K562 (cell line): ENCODE measurements around the gene CCDC71L. TPM values are rescaled to one million over a fixed set of nuclear protein-coding genes. Genes with fewer than 3 reads are reported as not detected.

Experiments used
- ATAC-seq: fragments of 200-7000 bp; cut with Tn5 transposase; 3 replicates; pipeline ENCODE4 v1.9.1; 2020; ENCODE audit warnings: moderate library complexity
- BruUV-seq: library from RNA; stranded (reverse); fragments of 400-500 nt; replicated peaks from 2 replicates; lab custom pipeline; 2021; lab: Mats Ljungman, UMichigan
- CTCF ChIA-PET: fragments of 300-600 bp; formaldehyde crosslinking; extraction: SDS; loops from one replicate; lab custom pipeline; 2021; ENCODE audit warnings: low intra/inter-chr PET ratio; lab: Yijun Ruan, JAX
- POLR2A ChIA-PET: fragments of 300-600, 350-650 bp; sonication (Branson Sonifier 250); formaldehyde crosslinking; extraction: SDS; loops from one replicate; lab custom pipeline; 2021; ENCODE audit warnings: antibody characterized with exemption, inconsistent platforms; lab: Yijun Ruan, JAX
- DNase-seq, 4 experiments: peaks; one replicate each; pipeline versions ENCODE4 v3.0.0 to v3.0.0-alpha.2; 2011 to 2018; ENCODE audit warnings: low spot score in 3 of 4, mixed read lengths in 3 of 4; ENCODE audit errors: extremely low read depth in 1 of 4
- FAIRE-seq: peaks from 2 replicates; lab custom pipeline; 2011; peaks lifted over from hg19 to GRCh38; lab: Jason Lieb, UNC
- H2AFZ ChIP-seq: 2 replicates; pipeline ENCODE4 v1.6.0; 2011; ENCODE audit warnings: low read depth, low read length, control low read depth, inconsistent platforms
- H3K27ac ChIP-seq: fragments of 200-600 bp; 3 replicates; pipeline ENCODE4 v1.8.0; 2011; ENCODE audit warnings: low read depth, mild to moderate bottlenecking, control low read depth, inconsistent platforms, low read length, moderate library complexity, mixed read lengths; ENCODE audit errors: extremely low read depth
- H3K27me3 ChIP-seq, 2 experiments: fragments of 300-600 bp in 1 of 2; 2 replicates in 1 of 2; 3 replicates in 1 of 2; pipeline versions ENCODE4 v1.6.0 to v1.8.0; 2011; ENCODE audit warnings: inconsistent platforms in 2 of 2, low read length in 2 of 2, mild to moderate bottlenecking in 1 of 2, mixed read lengths in 1 of 2, moderate library complexity in 1 of 2; ENCODE audit not compliant: control insufficient read depth in 2 of 2, insufficient read depth in 2 of 2
- H3K36me3 ChIP-seq: fragments of 300-600 bp; 3 replicates; pipeline ENCODE4 v1.8.0; 2011; ENCODE audit warnings: mild to moderate bottlenecking, low read length, inconsistent platforms; ENCODE audit not compliant: control insufficient read depth, insufficient read depth
- H3K4me1 ChIP-seq, 2 experiments: fragments of 200-600 bp in 1 of 2; replicated peaks in 1 of 2; 2 replicates in 1 of 2; 3 replicates in 1 of 2; pipeline versions ENCODE4 v1.5.1 to v1.8.0; 2011; ENCODE audit warnings: inconsistent platforms in 2 of 2, low read length in 2 of 2, mild to moderate bottlenecking in 1 of 2, mixed read lengths in 1 of 2, moderate library complexity in 1 of 2; ENCODE audit not compliant: control insufficient read depth in 2 of 2, insufficient read depth in 2 of 2
- H3K4me2 ChIP-seq: 2 replicates; pipeline ENCODE4 v1.6.1; 2011; ENCODE audit warnings: low read length, control low read depth, inconsistent platforms, mixed read lengths; ENCODE audit not compliant: insufficient read depth
- H3K4me3 ChIP-seq: fragments of 200-600 bp; sonication (generic), shearing (Covaris generic); 2 replicates; pipeline ENCODE4 v1.5.1; 2016; ENCODE audit warnings: control low read depth, inconsistent platforms
- H3K79me2 ChIP-seq: fragments of 200-600 bp; 3 replicates; pipeline ENCODE4 v1.8.0; 2011; ENCODE audit warnings: low read length, inconsistent platforms; ENCODE audit not compliant: control insufficient read depth, insufficient read depth
- H3K9ac ChIP-seq, 2 experiments: 2 replicates each; pipeline versions ENCODE4 v1.6.0 to v1.6.1; 2011; ENCODE audit warnings: low read depth in 2 of 2, low read length in 2 of 2, control low read depth in 1 of 2, inconsistent platforms in 1 of 2, mild to moderate bottlenecking in 1 of 2, mixed read lengths in 1 of 2; ENCODE audit not compliant: insufficient read depth in 1 of 2
- H3K9me1 ChIP-seq: one replicate; pipeline ENCODE4 v1.6.0; 2011; ENCODE audit warnings: inconsistent platforms, mild to moderate bottlenecking, low read length, moderate library complexity; ENCODE audit not compliant: control insufficient read depth, insufficient read depth
- H3K9me3 ChIP-seq: replicated peaks from 2 replicates; pipeline ENCODE4 v1.5.1; 2011; ENCODE audit warnings: low read depth, low read length, inconsistent platforms; ENCODE audit not compliant: control insufficient read depth, insufficient read depth
- H4K20me1 ChIP-seq: replicated peaks from 2 replicates; pipeline ENCODE4 v1.6.1; 2011; ENCODE audit warnings: low read length, inconsistent platforms, mixed read lengths; ENCODE audit not compliant: control insufficient read depth, insufficient read depth
- CCNT2 ChIP-seq: IDR thresholded peaks from 2 replicates; pipeline ENCODE4 v1.6.1; 2011; ENCODE audit warnings: borderline replicate concordance, low read depth, mild to moderate bottlenecking, moderate library complexity, mixed read lengths, low read length; ENCODE audit not compliant: insufficient read length; ENCODE audit errors: extremely low read depth
- CREB3L1 ChIP-seq: fragments of 450-650 bp; IDR thresholded peaks from 2 replicates; pipeline ENCODE4 v1.6.1; 2014; ENCODE audit warnings: low read depth, mild to moderate bottlenecking, moderate library complexity, borderline replicate concordance
- GABPB1 ChIP-seq: sonication (generic); formaldehyde crosslinking; IDR thresholded peaks from 2 replicates; pipeline ENCODE4 v1.8.0; 2022; ENCODE audit warnings: mild to moderate bottlenecking, missing genetic modification reagents
- NCOA1 ChIP-seq: fragments of 450-650 bp; IDR thresholded peaks from 2 replicates; pipeline ENCODE4 v1.6.1; 2016; ENCODE audit warnings: low read depth
- NFIC ChIP-seq: fragments of 450-650 bp; IDR thresholded peaks from 2 replicates; pipeline ENCODE4 v1.6.1; 2017; ENCODE audit warnings: mild to moderate bottlenecking, inconsistent platforms
- PCBP1 ChIP-seq: fragments of 200-400 bp; formaldehyde crosslinking; IDR thresholded peaks from 2 replicates; pipeline ENCODE4 v1.6.1; 2018; ENCODE audit warnings: mild to moderate bottlenecking, low read depth, low read length; ENCODE audit not compliant: poor library complexity, severe bottlenecking
- SLC30A9 ChIP-seq: fragments of 250-450 bp; sonication (Bioruptor Pico); IDR thresholded peaks from 2 replicates; pipeline ENCODE4 v1.8.0; 2022; ENCODE audit warnings: mild to moderate bottlenecking, moderate library complexity
- SP1 ChIP-seq: sonication (generic); formaldehyde crosslinking; IDR thresholded peaks from 2 replicates; pipeline ENCODE4 v1.8.1; 2022; ENCODE audit warnings: mild to moderate bottlenecking, missing genetic modification reagents
- SRSF1 ChIP-seq: fragments of 200-400 bp; formaldehyde crosslinking; IDR thresholded peaks from 2 replicates; pipeline ENCODE4 v1.6.1; 2017; ENCODE audit warnings: mild to moderate bottlenecking, low read depth, low read length, moderate library complexity
- ZNF707 ChIP-seq: fragments of 250-450 bp; sonication (Bioruptor Pico); conservative IDR thresholded peaks from 2 replicates; pipeline ENCODE4 v1.8.0; 2022; ENCODE audit warnings: inconsistent platforms, mild to moderate bottlenecking, moderate library complexity
- ZNF79 ChIP-seq: fragments of 250-450 bp; sonication (Bioruptor Pico); IDR thresholded peaks from 2 replicates; pipeline ENCODE4 v1.4.0; 2020; ENCODE audit warnings: low read depth, mild to moderate bottlenecking, moderate library complexity
- WGBS: fragments of 100-300 bp; shearing (Covaris generic); methylation state at CpG from one replicate; pipeline ENCODE4 v1.1.6; 2016; ENCODE audit warnings: low coverage, mixed read lengths; ENCODE audit not compliant: insufficient coverage; ENCODE audit errors: missing lambda C conversion rate; 5-methylcytosine and 5-hydroxymethylcytosine counted together
- in situ Hi-C: fragments of 300-500 bp; cut with MboI; formaldehyde crosslinking; loops from 4 replicates; pipeline ENCODE4 v1.15.0; 2018; ENCODE audit warnings: inconsistent platforms, mixed read lengths
- intact Hi-C: fragments of 100-400 bp; cut with micrococcal nuclease; formaldehyde crosslinking; loops from 2 replicates; pipeline ENCODE4 v1.14.2; 2022
- polyA plus RNA-seq, 8 experiments: library from polyadenylated mRNA; depleted of rRNA in 4 of 8; stranded (reverse) in 5 of 8; unstranded in 3 of 8; fragments of >200 nt; fragmentation: Nextera tagmentation in 2 of 8; fragmentation: Illumina TruSeq in 1 of 8; extraction: Ambion mirVana in 2 of 8; extraction: Trizol in 1 of 8; gene quantifications; 2 replicates each; pipeline versions ENCODE4 v1.2.1 to v1.2.3, GENCODE V29; 2011 to 2014; ENCODE audit warnings: inconsistent platforms in 1 of 8, missing spikeins in 1 of 8
- total RNA-seq, 7 experiments: library from RNA; depleted of rRNA in 6 of 7; stranded (reverse); fragments of >200 nt in 6 of 7; fragmentation: Illumina TruSeq in 2 of 7; extraction: Trizol in 2 of 7; gene quantifications; 2 replicates each; pipeline versions ENCODE4 v1.2.1 to v1.2.3, GENCODE V29; 2011 to 2021; ENCODE audit warnings: low replicate concordance in 1 of 7

Gene CCDC71L
- total and polyA plus RNA-seq, 9 of the 15 experiments (the other 6 are each of a cell fraction or from before 2014, with no cell fraction given), result 5.7 to 108 (median 25.4) TPM

GRCh38 chr7:106609416-106609815 lies 51.5 kb downstream of the CCDC71L start (continued):
- no peak for TF ChIP-seq ZNF79
- TF ChIP-seq, all 486 proteins: peak for 0

- 0 out of 2 replicates have a peak, but pooled peaks cover 3% of the 10 kb centered on the region for H3K9me3 ChIP-seq
- in situ Hi-C loops, result no loop called here
- TF ChIP-seq SP1 (CRISPR knock-in tag) (no peak), SRSF1 (no peak), NFIC (no peak), PCBP1 (no peak), CREB3L1 (no peak), ZNF707 (CRISPR knock-in tag) (no peak), SLC30A9 (CRISPR knock-in tag) (no peak), NCOA1 (no peak), CCNT2 (no peak), GABPB1 (CRISPR knock-in tag) (no peak)
- DNase-seq (no peak), FAIRE-seq (no peak), ATAC-seq (no peak)
- H3K9me1 ChIP-seq, result no peaks in the 10 kb centered on the region
- BruUV-seq, result no TSS peak
- H3K79me2 ChIP-seq, result no peaks in the 10 kb centered on the region
- H3K4me1 ChIP-seq, result peaks cover 0 to 23% of the 10 kb centered on the region in 2 experiments; a peak in 4 of 5 replicates
- H3K4me2 ChIP-seq, result no peak overlapping the region
- no peaks in the 10 kb centered on the region for H4K20me1 ChIP-seq
- no peak overlapping the region for H2AFZ ChIP-seq
- WGBS, result 64% methylated on average over 1 of the region's 1 CpG
- intact Hi-C loops, result no loop called here
- no peak overlapping the region for H3K4me3 ChIP-seq
- CTCF ChIA-PET, result no interaction called here
- no peaks in the 10 kb centered on the region for H3K36me3 ChIP-seq
- no peaks in the 10 kb centered on the region for H3K27me3 ChIP-seq
- no peak overlapping the region for H3K9ac ChIP-seq
- POLR2A ChIA-PET, result interaction anchor here (0.7 to 1.1 kb wide), 2 partner anchors 10 to 143 kb away, joined by 3 to 4 read pairs; no protein-coding TSS in a partner anchor
- H3K27ac ChIP-seq, result no peak overlapping the region
Measured at GRCh38 chr7:106608661-106609060, 52.3 kb downstream of the CCDC71L start.

Other genes with a start within 250 kb of the CCDC71L start
- gene PIK3CG, start 204.1 kb upstream of the CCDC71L start, total RNA-seq (2014; rRNA removed), result 31.4 and 31.6 TPM in 2 replicates
- gene PIK3CG, start 204.1 kb upstream of the CCDC71L start, total RNA-seq (2014; rRNA removed; fragmentation: Illumina TruSeq; extraction: Trizol), result 30.6 and 37.7 TPM in 2 replicates
- 37.7 and 42.5 TPM in 2 replicates for gene PIK3CG, start 204.1 kb upstream of the CCDC71L start, total RNA-seq (2015; rRNA removed; fragmentation: Illumina TruSeq; extraction: Trizol)
- gene PIK3CG, start 204.1 kb upstream of the CCDC71L start, total RNA-seq (2021), result 33.7 and 35.4 TPM in 2 replicates
- 22.8 and 24.6 TPM in 2 replicates for gene PIK3CG, start 204.1 kb upstream of the CCDC71L start, polyA plus RNA-seq (2011; rRNA removed)
- 29.0 and 32.3 TPM in 2 replicates for gene PIK3CG, start 204.1 kb upstream of the CCDC71L start, polyA plus RNA-seq (2014; fragmentation: Illumina TruSeq; extraction: Trizol)
- gene PIK3CG, start 204.1 kb upstream of the CCDC71L start, polyA plus RNA-seq (2014; fragmentation: Nextera tagmentation; extraction: Ambion mirVana), result 1 to 10 TPM; 5.3 to 6.2 TPM
- 10.7 and 12.9 TPM in 2 replicates for gene PIK3CG, start 204.1 kb upstream of the CCDC71L start, polyA plus RNA-seq (2014; rRNA removed)